ENCODE results near the gene HS6ST2.

GRCh38 chrX:132623942-132624341 is 334.5 kb downstream of the HS6ST2 start:
- TF ChIP-seq POLR2A (IDR thresholded peaks at IDR 0.05) (no peak), CTCF (IDR thresholded peaks at IDR 0.05) (no peak), POLR2AphosphoS5 (IDR thresholded peaks at IDR 0.05) (no peak)
